Measurements from ENCODE around the gene GALE. TPM values are rescaled to one million over a fixed set of nuclear protein-coding genes. Genes with fewer than 3 reads are reported as not detected.
A peak's percentile ranks its signal among the peaks of the same experiment; 100 is the strongest.

GALE gene
- total and polyA plus RNA-seq, 2 of the 13 experiments (the other 11 are each of a cell fraction or from before 2014, with no cell fraction given): 85.2 to 88.4 TPM

- TF ChIP-seq ZBTB43 (CRISPR knock-in tag; conservative IDR thresholded peaks at IDR 0.05) (peak; percentile 67; the same call in 1 of the 2 replicates), ZNF782 (CRISPR knock-in tag; IDR thresholded peaks at IDR 0.05; ENCODE audit: borderline replicate concordance) (0 out of 2 replicates have a peak, but pooled peaks have one; percentile 46), SALL2 (CRISPR knock-in tag; IDR thresholded peaks at IDR 0.05) (peak; percentile 77; the same call in 1 of the 2 replicates), DMTF1 (CRISPR knock-in tag; IDR thresholded peaks at IDR 0.05) (no peak), E2F2 (CRISPR knock-in tag; IDR thresholded peaks at IDR 0.05; ENCODE audit: borderline replicate concordance) (peak; percentile 93), IRF9 (CRISPR knock-in tag; IDR thresholded peaks at IDR 0.05; ENCODE audit: borderline replicate concordance) (peak; percentile 89), HES4 (CRISPR knock-in tag; IDR thresholded peaks at IDR 0.05; ENCODE audit: borderline replicate concordance) (0 out of 2 replicates have a peak, but pooled peaks have one; percentile 28), NFKB2 (CRISPR knock-in tag; IDR thresholded peaks at IDR 0.05; ENCODE audit: borderline replicate concordance) (peak; percentile 95; the same call in 1 of the 2 replicates), BRCA1 (CRISPR knock-in tag; IDR thresholded peaks at IDR 0.05) (peak; percentile 74; the same call in 1 of the 2 replicates), SOX5 (CRISPR knock-in tag; IDR thresholded peaks at IDR 0.05; ENCODE audit: borderline replicate concordance) (peak; percentile 30; the same call in 1 of the 2 replicates), TAF1 (CRISPR knock-in tag; IDR thresholded peaks at IDR 0.05) (peak; percentile 99), RBM39 (IDR thresholded peaks at IDR 0.05; ENCODE audit: low read depth, low read length, poor library complexity, severe bottlenecking) (peak; percentile 80), ERF (CRISPR knock-in tag; IDR thresholded peaks at IDR 0.05) (peak; percentile 90), SRSF1 (optimal IDR thresholded peaks at IDR 0.05; ENCODE audit: low read depth, low read length) (peak; percentile 85), ATF7-NPFF (CRISPR knock-in tag; IDR thresholded peaks at IDR 0.05; ENCODE audit: low read depth) (peak; percentile 80; the same call in 1 of the 2 replicates), ZZZ3 (CRISPR knock-in tag; IDR thresholded peaks at IDR 0.05; ENCODE audit: borderline replicate concordance) (peak; percentile 69; the same call in 1 of the 2 replicates), STAG1 (CRISPR knock-in tag; IDR thresholded peaks at IDR 0.05) (0 out of 2 replicates have a peak, but pooled peaks have one; percentile 4), ZNF282 (IDR thresholded peaks at IDR 0.05; ENCODE audit: partially characterized antibody) (no peak), ZNF792 (CRISPR knock-in tag; IDR thresholded peaks at IDR 0.05) (peak; percentile 42; the same call in 1 of the 2 replicates), AHR (CRISPR knock-in tag; IDR thresholded peaks at IDR 0.05) (peak; percentile 86; the same call in 1 of the 2 replicates), ZSCAN9 (CRISPR knock-in tag; IDR thresholded peaks at IDR 0.05; ENCODE audit: borderline replicate concordance) (peak; percentile 74; the same call in 1 of the 2 replicates), MEF2D (CRISPR knock-in tag; IDR thresholded peaks at IDR 0.05) (peak; percentile 63; the same call in 1 of the 2 replicates), ZNF784 (CRISPR knock-in tag; IDR thresholded peaks at IDR 0.05; ENCODE audit: borderline replicate concordance) (peak; percentile 72; the same call in 1 of the 2 replicates)
These were observed 24.7 kb upstream of the GALE start, which contains the start of gene HMGCL (continued) for GRCh38 chr1:23825076-23825761.
